ENCODE results near the gene HNRNPA2B1.
"Not testable (repeated sequence)": the region's sequence is repeated elsewhere in the genome, so short reads cannot be mapped to it uniquely, and the experiment has no call there.

Gene HNRNPA2B1

DNA sequence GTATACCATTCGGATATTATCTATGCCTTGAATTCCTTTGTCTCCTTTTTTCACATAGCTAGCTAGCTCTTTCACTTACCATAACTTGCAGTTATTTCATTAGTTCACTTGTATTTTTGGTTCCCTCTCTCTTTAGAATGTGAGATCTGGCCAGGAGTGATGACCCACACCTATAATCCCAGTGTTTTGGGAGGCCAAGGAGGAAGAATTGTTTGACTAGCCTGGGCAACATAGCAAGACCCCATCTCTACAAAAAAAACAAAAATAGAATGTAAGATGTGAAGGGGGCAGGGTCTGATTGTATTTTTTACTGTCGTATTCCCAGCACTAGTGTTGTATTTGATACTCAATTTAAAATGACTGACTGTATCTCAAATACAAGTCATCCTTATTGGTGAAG lies 28.9 kb downstream of the HNRNPA2B1 start:
- Mint-ChIP-seq H3K9me3 (no peaks in the 10 kb centered on the region), H3K36me3 (ENCODE audit: low read depth) (peaks cover 28% of the 10 kb centered on the region), H3K27me3 (ENCODE audit: low read depth) (no peaks in the 10 kb centered on the region), H3K4me3 (no peak overlapping the region), H3K27ac (no peak overlapping the region), H3K4me1 (ENCODE audit: low read depth) (peaks cover 32% of the 10 kb centered on the region)
- no peak for DNase-seq (ENCODE audit: low spot score)

DNA sequence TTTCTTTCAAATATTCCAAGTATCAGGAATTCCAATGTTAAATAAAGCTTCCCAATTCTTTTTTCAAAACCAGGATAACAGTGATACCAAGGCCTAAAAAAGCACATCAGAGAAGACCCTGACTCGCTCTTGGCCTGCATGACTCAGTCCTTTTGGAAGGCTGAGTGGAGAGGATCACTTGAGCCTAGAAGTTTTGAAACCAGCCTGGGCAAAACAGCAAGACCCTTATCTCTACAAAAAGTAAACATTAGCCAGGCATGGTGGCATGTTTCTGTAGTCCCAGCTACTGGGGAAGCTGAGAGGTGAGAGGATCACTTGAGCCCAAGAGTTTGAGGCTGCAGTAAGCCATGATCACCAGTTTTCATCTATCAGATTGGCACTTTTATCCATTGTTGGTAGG lies 29.9 kb downstream of the HNRNPA2B1 start:
- Mint-ChIP-seq H3K9me3 (no peaks in the 10 kb centered on the region), H3K4me1 (ENCODE audit: low read depth) (peaks cover 38% of the 10 kb centered on the region), H3K4me3 (no peak overlapping the region), H3K27me3 (ENCODE audit: low read depth) (no peaks in the 10 kb centered on the region), H3K27ac (no peak overlapping the region), H3K36me3 (ENCODE audit: low read depth) (peaks cover 26% of the 10 kb centered on the region)
- DNase-seq (ENCODE audit: low spot score) = no peak

DNA sequence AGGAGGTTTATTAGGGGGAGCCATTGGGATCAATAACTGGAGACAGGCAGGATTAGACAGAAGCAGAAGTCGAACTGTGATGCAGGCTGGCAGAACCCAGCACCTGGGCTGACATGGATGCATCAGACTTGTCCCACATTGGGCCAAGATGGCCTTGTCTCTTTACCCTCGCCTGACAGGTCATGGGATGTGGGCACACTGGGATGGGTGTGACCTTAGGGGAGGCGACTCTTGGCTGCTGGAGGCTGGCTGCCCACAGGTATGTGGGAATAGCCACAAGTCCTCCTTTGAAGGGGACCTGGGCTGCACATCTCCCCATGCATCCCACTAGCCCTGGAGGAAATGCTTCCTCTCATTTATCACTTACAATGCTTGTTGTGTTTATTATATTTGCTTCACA lies 31.3 kb downstream of the HNRNPA2B1 start:
- H3K4me1 Mint-ChIP-seq (ENCODE audit: low read depth) = peaks cover 35% of the 10 kb centered on the region
- H3K27ac Mint-ChIP-seq = no peak overlapping the region
- H3K4me3 Mint-ChIP-seq = no peak overlapping the region
- no peak for DNase-seq (ENCODE audit: low spot score)
- no peaks in the 10 kb centered on the region for H3K9me3 Mint-ChIP-seq
- no peaks in the 10 kb centered on the region for H3K27me3 Mint-ChIP-seq (ENCODE audit: low read depth)
- H3K36me3 Mint-ChIP-seq (ENCODE audit: low read depth) = peaks cover 28% of the 10 kb centered on the region

DNA sequence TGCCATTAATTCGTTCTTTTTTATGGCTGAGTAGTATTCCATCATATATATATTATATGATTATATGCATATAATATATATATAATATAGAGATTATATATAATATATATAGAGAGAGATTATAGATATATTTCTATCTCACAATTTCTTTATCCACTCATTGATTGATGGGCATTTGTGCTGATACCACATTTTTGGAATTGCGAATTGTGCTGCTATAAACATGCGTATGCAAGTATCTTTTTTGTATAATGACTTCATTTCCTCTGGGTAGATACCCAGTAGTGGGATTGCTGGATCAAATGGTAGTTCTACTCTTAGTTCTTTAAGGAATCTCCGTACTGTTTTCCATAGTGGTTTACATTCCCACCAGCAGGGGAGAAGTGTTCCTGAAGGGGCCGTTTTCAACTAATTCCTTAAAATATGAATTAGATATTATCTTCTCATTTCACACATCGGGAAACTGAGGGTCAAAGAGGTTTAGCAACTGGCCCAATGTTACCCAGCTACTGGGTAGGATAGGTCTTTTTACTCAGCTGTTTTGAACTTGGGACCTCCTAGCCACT lies 32.0 kb downstream of the HNRNPA2B1 start:
- H3K27ac Mint-ChIP-seq = no peak overlapping the region
- H3K4me1 Mint-ChIP-seq (ENCODE audit: low read depth) = peaks cover 30% of the 10 kb centered on the region

DNA sequence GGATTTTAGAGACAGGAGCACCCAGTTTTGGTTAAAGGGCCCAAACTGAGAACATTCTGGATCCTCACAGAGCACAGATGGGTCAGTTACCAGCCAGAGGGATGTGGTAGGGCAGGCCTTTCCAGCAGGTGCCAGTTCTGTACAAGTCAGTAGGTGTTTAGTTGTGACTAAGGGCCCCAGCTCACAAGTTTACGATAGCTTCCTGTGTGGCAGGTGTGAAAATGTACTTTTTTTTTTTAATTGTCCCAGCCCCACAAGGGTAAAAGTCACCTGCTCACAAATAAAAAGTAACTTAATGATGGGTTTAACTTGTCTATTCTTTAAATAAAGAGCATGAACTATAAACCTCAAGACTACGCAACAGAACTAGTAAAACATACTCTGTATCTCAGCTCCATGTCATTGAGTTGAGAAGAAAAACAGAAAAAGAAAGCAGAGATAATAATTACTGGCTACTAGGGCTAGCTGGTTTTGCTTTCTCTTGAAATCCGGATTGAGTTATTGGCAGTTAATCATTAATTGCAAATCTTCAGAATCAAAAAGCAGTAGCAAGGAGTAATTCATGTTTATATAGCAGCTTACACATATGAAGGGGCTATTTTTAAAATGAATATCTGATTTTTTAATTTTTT lies 33.1 kb downstream of the HNRNPA2B1 start:
- H3K4me3 Mint-ChIP-seq = peak overlapping the region; percentile 8
- no peaks in the 10 kb centered on the region for H3K9me3 Mint-ChIP-seq
- peaks cover 29% of the 10 kb centered on the region for H3K36me3 Mint-ChIP-seq (ENCODE audit: low read depth)
- peaks cover 28% of the 10 kb centered on the region for H3K4me1 Mint-ChIP-seq (ENCODE audit: low read depth)
- H3K27ac Mint-ChIP-seq = peak overlapping the region; percentile 47
- H3K27me3 Mint-ChIP-seq (ENCODE audit: low read depth) = no peaks in the 10 kb centered on the region
- no peak for DNase-seq (ENCODE audit: low spot score)

More for the DNA sequence above, 32.0 kb downstream of the HNRNPA2B1 start:
- Mint-ChIP-seq H3K27me3 (ENCODE audit: low read depth) (no peaks in the 10 kb centered on the region), H3K4me3 (no peak overlapping the region), H3K36me3 (ENCODE audit: low read depth) (peaks cover 29% of the 10 kb centered on the region), H3K9me3 (no peaks in the 10 kb centered on the region)
- no peak for DNase-seq (ENCODE audit: low spot score)

DNA sequence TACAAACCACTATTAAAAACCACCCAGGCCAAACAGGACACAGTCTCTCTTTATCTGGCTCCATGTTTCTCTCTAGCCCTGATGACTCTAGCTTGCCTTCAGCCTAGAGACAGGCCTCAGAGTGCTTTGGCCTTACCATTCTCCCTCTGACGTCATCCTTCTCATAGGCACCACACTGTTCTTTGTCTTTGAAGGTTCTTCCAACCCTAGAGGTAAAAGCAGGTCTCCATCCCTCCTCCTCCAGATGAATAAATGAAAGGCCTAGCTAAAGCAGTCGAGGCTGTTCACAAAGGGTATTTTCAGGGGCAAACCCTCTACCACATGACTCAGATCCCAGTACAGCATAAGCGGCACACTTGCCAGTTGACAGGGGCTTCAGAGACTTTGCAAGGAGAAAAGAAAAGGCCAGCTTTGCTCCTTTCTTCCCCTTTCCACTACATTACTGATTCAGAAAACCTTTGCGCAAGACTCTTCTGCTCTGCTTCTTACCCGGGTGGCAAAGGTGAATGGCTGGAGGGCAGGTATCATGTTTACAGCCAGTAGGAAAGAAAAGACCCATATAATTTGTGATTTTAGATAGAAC lies 33.8 kb downstream of the HNRNPA2B1 start:
- Mint-ChIP-seq H3K9me3 (no peaks in the 10 kb centered on the region), H3K27ac (peak overlapping the region; percentile 28), H3K4me3 (no peak overlapping the region), H3K27me3 (ENCODE audit: low read depth) (no peaks in the 10 kb centered on the region), H3K36me3 (ENCODE audit: low read depth) (peaks cover 26% of the 10 kb centered on the region), H3K4me1 (ENCODE audit: low read depth) (peaks cover 28% of the 10 kb centered on the region)
- no peak for DNase-seq (ENCODE audit: low spot score)

DNA sequence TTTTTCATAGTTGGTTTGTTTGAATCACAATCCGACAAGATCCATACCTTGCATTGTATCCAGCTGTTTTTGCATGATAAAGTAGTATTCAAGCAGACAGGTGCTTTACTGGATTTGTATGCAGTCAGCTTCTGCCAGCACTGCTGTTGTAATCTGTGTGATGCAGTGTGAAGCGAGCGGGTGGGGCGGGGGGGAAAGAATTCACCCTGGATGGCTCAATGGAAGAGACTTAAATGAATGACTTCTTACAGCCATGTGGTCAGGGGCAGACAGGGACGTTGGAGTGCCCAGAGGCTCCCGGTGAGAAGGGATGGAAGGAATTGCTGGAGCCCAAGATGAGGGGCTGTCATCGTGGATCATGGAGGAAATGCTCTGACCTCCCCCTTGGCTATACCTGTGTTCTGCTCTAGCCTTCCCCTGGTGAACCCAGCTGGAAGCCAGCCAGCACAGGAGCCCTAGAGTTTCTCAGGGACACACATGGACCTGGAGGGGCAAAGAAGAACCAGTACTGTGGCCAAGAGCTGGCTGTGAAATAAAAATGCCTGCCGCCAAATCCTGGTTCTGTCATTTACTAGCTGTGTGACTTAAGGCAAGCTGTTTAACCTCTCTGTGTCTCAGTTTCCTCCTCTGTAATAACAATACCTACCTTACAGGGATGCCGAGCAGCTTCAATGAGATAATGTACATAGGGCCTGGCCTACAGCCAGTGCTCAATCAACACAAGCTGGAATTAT lies 34.4 kb downstream of the HNRNPA2B1 start:
- Mint-ChIP-seq H3K9me3 (no peaks in the 10 kb centered on the region), H3K27me3 (ENCODE audit: low read depth) (no peaks in the 10 kb centered on the region), H3K4me3 (no peak overlapping the region), H3K4me1 (ENCODE audit: low read depth) (peaks cover 31% of the 10 kb centered on the region), H3K27ac (peak overlapping the region; percentile 54), H3K36me3 (ENCODE audit: low read depth) (peaks cover 26% of the 10 kb centered on the region)
- DNase-seq (ENCODE audit: low spot score) = no peak

DNA sequence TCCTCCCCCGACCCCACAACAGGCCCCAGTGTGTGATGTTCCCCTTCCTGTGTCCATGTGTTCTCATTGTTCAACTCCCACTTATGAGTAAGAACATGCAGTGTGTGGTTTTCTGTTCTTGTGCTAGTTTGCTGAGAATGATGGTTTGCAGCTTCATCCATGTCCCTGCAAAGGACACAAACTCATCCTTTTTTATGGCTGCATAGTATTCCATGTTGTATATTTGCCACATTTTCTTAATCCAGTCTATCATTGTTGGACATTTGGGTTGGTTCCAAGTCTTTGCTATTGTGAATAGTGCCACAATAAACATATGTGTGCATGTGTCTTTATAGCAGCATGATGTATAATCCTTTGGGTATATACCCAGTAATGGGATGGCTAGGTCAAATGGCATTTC lies 36.7 kb downstream of the HNRNPA2B1 start:
- Mint-ChIP-seq H3K36me3 (ENCODE audit: low read depth) (peaks cover 26% of the 10 kb centered on the region), H3K4me1 (ENCODE audit: low read depth) (peaks cover 47% of the 10 kb centered on the region)
- H3K9me3 Mint-ChIP-seq; H3K4me3 Mint-ChIP-seq; H3K27me3 Mint-ChIP-seq (ENCODE audit: low read depth); H3K27ac Mint-ChIP-seq; DNase-seq (ENCODE audit: low spot score): not testable (repeated sequence)

DNA sequence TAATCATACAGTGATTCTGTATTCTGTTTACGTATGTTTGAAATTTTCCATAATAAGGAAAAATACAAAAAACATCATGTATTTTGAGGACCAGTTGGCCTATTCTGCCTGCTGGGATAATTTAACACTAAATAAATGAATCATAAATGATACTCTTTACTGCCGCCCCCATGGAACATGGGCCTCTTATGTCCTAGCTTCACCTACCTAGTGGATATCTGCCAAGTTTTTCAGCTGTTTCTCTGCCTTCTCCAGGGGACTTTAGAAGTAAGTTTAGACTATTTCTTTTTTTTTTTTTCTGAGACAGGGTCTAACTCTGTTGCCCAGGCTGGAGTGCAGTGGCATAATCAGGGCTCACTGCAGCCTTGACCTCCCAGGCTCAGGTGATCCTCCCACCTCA lies 38.1 kb downstream of the HNRNPA2B1 start:
- Mint-ChIP-seq H3K4me1 (ENCODE audit: low read depth) (peaks cover 56% of the 10 kb centered on the region), H3K4me3 (no peak overlapping the region), H3K27me3 (ENCODE audit: low read depth) (no peaks in the 10 kb centered on the region), H3K27ac (no peak overlapping the region), H3K36me3 (ENCODE audit: low read depth) (peaks cover 29% of the 10 kb centered on the region), H3K9me3 (no peaks in the 10 kb centered on the region)
- no peak for DNase-seq (ENCODE audit: low spot score)

DNA sequence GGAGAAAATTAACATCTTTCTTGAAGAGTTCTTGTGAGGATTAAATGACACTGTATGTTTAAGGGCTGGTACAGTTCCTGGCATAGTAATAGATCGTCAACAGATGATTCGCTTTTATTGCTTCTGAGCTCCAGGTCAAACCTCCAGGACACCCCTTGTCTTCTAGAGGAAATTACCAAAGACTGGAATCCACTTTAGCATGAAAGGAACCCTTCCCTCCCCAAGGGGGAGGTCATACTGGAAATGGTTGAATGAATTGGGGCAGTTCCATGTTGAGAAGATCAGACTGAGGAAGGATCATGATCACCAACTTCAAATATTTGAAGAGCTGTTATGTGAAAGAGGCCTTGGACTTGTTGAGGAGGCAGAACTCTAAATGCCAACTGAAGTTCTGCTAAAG lies 39.6 kb downstream of the HNRNPA2B1 start:
- no peak for DNase-seq (ENCODE audit: low spot score)
- Mint-ChIP-seq H3K27ac (peak overlapping the region; percentile 17), H3K9me3 (no peaks in the 10 kb centered on the region), H3K36me3 (ENCODE audit: low read depth) (peaks cover 31% of the 10 kb centered on the region), H3K4me3 (no peak overlapping the region), H3K4me1 (ENCODE audit: low read depth) (peaks cover 57% of the 10 kb centered on the region), H3K27me3 (ENCODE audit: low read depth) (no peaks in the 10 kb centered on the region)

DNA sequence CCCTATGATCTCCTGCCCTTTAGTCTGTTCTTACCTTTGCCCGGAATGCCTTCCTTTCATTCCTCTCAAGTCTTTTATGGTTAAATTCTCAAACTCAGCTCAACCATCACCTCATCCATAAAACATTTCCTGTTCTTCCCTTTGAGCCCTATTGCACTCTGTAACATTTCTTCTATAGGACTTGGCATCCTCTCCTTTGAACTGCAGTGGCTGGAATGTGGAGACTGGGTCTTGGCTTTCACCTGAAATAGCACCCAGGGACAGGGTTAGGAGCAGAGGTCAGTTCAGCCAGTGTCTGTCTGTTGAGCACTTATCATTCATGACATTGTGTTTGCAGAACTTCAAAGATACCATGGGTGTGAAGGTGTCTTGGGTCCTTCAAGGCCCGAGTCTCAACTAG lies 41.3 kb downstream of the HNRNPA2B1 start:
- H3K4me3 Mint-ChIP-seq = peak overlapping the region; percentile 2
- peaks cover 28% of the 10 kb centered on the region for H3K36me3 Mint-ChIP-seq (ENCODE audit: low read depth)
- no peaks in the 10 kb centered on the region for H3K9me3 Mint-ChIP-seq
- DNase-seq (ENCODE audit: low spot score) = no peak
- no peaks in the 10 kb centered on the region for H3K27me3 Mint-ChIP-seq (ENCODE audit: low read depth)
- peaks cover 67% of the 10 kb centered on the region for H3K4me1 Mint-ChIP-seq (ENCODE audit: low read depth)
- H3K27ac Mint-ChIP-seq = peak overlapping the region; percentile 22

DNA sequence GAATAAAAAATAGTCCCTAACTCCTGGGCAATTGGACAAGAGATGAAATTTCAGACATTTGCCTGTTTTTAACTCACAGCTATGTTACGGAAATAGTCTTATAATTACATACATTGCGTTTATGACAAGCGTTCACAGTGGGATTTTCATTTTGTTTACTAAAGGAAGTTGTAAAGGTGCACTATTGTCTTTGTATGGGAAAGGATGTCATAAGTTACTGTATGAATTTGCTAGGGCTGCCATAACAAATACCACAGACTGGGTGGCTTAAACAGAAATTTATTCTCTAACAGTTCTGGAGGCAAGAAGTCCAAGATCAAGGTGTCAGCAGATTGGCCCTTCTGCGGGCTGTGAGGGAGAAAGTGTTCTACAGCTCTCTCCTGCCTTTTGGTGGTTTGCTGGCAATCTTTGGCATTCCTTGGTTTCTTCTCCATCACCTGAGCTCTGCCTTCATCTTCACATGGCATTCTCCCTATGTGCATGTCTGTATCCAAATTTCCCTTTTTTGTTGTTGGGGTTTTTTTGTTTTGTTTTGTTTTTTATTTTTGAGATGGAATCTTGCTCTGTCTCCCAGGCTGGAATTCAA lies 42.9 kb downstream of the HNRNPA2B1 start:
- Mint-ChIP-seq H3K36me3 (ENCODE audit: low read depth) (peaks cover 26% of the 10 kb centered on the region), H3K27me3 (ENCODE audit: low read depth) (no peaks in the 10 kb centered on the region), H3K9me3 (no peaks in the 10 kb centered on the region), H3K27ac (peak overlapping the region; percentile 91), H3K4me3 (peak overlapping the region; percentile 95), H3K4me1 (ENCODE audit: low read depth) (peaks cover 69% of the 10 kb centered on the region)
- DNase-seq (ENCODE audit: low spot score) = no peak

DNA sequence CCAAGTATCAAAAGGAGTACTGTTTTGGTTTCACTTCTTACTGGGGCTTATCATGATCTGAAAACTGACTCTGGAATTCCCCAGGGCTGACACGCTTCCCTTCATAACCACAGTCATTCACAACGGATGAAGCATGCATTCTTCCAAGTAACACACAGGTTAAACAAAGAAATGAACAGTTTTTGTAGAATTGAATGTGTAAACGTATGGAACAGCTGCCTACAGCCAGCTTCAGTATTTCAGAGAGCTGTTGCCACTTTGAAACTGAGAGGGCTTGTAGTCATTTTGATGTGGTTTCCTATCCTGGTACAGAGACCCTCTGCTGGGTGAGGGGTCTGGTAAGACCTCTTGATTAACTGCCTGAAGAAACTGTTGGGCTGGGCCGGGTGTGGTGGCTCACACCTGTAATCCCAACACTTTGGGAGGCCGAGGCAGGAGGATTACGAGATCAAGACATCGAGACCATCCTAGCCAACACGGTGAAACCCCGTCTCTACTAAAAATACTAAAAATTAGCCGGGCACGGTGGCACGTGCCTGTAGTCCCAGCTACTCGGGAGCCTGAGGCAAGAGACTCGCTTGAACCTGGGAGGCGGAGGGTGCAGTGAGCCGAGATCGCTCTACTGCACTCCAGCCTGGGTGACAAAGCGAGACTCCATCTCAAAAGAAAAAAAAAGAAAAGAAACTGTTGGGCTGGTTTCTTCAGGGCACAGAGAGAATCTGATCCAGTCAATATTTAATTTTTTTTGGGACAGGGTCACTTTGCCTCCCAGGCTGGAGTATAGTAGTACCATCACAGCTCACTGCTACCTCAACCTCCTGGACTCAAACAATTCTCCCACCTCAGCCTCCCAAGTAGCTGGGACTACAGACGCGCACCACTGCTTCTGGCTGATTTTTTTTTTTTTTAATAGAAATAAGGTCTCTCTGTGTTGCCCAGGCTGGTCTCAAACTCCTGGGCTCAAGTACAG lies 43.8 kb downstream of the HNRNPA2B1 start:
- Mint-ChIP-seq H3K27me3 (ENCODE audit: low read depth) (no peaks in the 10 kb centered on the region), H3K4me3 (peak overlapping the region; percentile 95), H3K27ac (peak overlapping the region; percentile 91), H3K4me1 (ENCODE audit: low read depth) (peaks cover 70% of the 10 kb centered on the region), H3K36me3 (ENCODE audit: low read depth) (peaks cover 26% of the 10 kb centered on the region), H3K9me3 (no peaks in the 10 kb centered on the region)
- DNase-seq (ENCODE audit: low spot score) = peak; percentile 72

Measured in T-helper 2 cell treated with Interferon-gamma antibody and Interleukin-4, amounts not matched to agents 5 μg/mL and 100 μg/mL, for 36 hours (primary cell).